T47D (cell line): ENCODE measurements around the gene SLF2.

Experiments used
- DNase-seq, 2 experiments: peaks; one replicate each; pipeline versions ENCODE4 v3.0.0 to v3.0.0-alpha.2; 2011 to 2012; ENCODE audit warnings: low read depth in 1 of 2, low spot score in 1 of 2
- JUND ChIP-seq: IDR thresholded peaks from 2 replicates; pipeline ENCODE4 v1.6.1; 2012; ENCODE audit warnings: low read depth
- in situ Hi-C: cut with HindIII; loops from 2 replicates; pipeline ENCODE4 v1.10.0; 2016; ENCODE audit warnings: low sequenced_read_pairs, low pct_unique_long_range_greater_than_20kb

SLF2 gene

GRCh38 chr10:100912605-100913469 is at the start of gene SLF2:
Gene SLF2, plus strand, starts transcription at chr10:100912963. Its CDS starts 148 bp downstream, at chr10:100913111.
- in situ Hi-C loops = no loop called here
- peak; percentile 99 for DNase-seq
- no peak for TF ChIP-seq JUND

DNA sequence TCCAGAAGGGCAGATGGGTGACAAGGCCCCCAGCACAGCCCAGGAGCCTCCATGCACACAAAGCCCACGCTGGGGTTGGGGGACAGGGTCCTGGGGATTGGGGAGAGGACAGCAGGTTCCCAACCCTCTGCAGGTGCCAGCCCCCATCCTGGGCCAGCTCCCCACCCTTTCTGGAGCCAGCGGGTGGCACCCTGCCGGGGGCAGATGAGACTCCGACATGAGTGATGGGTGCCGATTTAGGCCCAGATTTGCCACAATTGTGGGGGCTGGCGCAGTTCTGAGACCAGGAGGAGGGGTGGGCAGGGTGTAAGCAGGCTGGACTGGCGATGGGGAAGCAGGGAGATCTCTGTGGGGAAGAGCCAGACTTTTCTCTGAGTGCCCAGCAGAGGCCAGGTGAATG is 49.3 kb upstream of the SLF2 start:
- in situ Hi-C loops = no loop called here
- TF ChIP-seq JUND = no peak
- DNase-seq = no peak

DNA sequence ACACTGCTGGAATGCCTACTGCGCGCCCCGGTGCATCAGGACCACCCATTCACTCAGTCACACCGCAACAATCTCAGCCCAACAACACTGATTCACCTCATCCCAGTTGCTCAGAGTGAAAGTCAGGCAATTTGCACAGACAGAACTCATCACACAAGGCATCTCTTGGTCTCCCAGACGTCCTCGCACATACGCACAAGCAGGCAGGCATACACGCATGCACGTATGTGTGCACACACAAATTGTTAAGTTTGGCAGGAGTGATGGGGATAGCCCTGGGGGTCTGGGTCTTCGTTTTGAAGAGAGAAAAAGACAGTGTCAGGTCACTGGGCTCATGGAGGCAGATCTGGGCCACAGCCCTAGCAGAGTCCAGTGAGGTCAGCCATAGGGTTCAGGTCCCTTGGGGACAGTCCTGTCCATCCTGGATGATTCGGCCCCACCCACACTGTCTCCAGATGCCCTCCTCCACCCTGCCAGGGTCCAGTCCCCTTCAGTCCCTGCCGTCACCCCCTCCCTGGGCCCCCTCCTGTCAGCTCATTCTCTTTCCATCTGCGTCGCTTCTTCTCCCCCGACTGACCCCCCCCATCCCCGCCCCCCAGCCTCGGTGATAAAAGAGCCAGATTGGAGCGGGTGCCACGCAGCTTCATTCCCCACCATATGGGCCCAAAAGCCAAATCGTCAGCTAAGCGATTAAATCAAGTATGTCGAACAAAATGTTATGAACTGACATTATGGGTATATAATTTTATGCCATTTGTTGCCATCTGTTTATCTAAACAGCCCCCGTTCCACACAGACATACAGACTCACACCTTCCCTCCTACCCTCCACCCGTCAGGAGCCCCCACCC is 48.5 kb upstream of the SLF2 start:
- DNase-seq = no peak
- TF ChIP-seq JUND = no peak
- in situ Hi-C loops = no loop called here

- no peak for TF ChIP-seq JUND
- in situ Hi-C loops = no loop called here
- DNase-seq = no peak
These were observed 47.8 kb upstream of the SLF2 start for GRCh38 chr10:100864978-100865377.

DNA sequence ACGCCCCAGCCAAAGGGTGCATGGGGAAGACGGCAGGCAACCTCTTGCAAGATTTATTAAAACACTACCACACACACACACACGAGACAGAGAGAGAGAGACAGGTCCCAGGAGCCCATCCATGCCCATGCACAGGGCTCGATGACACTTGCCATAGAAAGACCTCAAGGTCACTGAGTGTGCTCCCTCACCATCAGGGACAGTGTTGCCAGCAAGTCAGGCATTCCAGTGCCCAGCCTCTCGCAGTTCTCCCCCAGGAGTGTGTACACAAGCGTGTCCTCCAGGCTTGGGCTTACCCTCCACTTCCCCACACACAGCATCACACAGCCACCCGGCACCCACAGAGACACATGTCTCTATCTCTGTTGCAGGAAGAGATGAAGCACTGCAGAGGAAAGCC is 46.8 kb upstream of the SLF2 start:
- in situ Hi-C loops = no loop called here

GRCh38 chr10:100866575-100867098 is 46.1 kb upstream of the SLF2 start:
- no peak for TF ChIP-seq JUND
- no peak for DNase-seq
- in situ Hi-C loops = no loop called here

More for the DNA sequence above, 46.8 kb upstream of the SLF2 start:
- no peak for TF ChIP-seq JUND
- no peak for DNase-seq

DNA sequence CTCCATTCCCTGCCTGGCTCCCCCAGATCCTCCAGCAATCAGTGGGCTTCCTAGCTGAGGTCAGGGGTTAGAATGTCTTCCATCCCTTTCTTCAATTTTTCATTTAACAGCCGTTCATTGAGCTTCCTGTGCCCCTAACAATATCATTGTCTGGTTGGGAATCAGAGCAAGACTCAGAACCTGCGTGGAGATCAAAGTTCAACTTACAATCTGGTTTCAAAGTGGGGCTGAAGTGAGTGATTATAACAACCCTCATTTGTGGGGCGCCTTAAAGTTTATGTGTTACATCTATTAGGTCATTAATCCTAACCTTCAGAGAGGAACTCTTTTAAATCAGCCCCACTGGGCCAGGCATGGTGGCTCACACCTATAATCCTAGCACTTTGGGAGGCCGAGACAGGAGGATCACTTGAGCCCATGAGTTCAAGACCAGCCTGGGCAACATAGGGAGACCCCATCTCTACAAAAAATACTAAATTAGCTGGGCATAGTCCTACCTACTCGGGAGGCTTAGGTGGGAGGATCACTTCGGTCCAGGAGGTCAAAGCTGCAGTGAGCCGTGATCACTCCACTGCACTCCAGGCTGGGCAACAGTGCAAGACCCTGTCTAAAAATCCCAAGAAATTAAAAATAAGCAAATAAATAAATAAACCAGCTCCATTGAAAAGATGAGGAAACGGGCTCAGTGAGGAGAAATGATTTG is 45.4 kb upstream of the SLF2 start:
- no peak for DNase-seq
- TF ChIP-seq JUND = no peak
- in situ Hi-C loops = no loop called here

- no peak for TF ChIP-seq JUND
- in situ Hi-C loops = no loop called here
- DNase-seq = no peak
These were observed 44.4 kb upstream of the SLF2 start for GRCh38 chr10:100868382-100868781.

DNA sequence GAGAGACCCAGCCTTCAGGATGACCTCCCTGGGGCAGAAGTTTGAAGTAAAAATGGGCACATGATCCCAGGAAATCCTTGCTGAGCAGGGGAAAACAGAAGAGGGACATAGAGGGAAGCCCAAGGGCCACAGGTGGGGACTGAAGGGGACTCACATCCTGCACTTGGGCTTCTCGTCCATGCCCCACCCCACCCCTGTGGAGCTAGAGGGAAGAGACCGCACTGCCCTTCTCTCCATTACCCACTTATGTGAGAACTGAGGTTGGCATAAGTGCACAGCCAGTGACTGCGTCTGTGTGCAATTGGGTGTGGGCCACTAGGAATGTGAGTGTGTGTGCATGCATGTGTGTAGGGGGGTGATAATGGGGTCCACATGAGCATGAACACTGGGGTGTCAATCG is 43.4 kb upstream of the SLF2 start:
- in situ Hi-C loops = no loop called here
- DNase-seq = no peak
- no peak for TF ChIP-seq JUND

- no peak for TF ChIP-seq JUND
- peak; percentile 67 for DNase-seq
- in situ Hi-C loops = no loop called here
These were observed 40.5 kb upstream of the SLF2 start for GRCh38 chr10:100872034-100872791.

GRCh38 chr10:100873146-100873826 is 39.5 kb upstream of the SLF2 start:
- no peak for DNase-seq
- in situ Hi-C loops = no loop called here
- TF ChIP-seq JUND = no peak
